Astrocyte of the cerebellum (primary cell): Measurements from ENCODE around the gene RAB40B.

ENCODE experiments used
- DNase-seq: peaks from one replicate; pipeline ENCODE4 v3.0.0-alpha.2; 2011; ENCODE audit warnings: low read depth
- H3K4me3 ChIP-seq: 2 replicates; pipeline ENCODE4 v1.5.1; 2011; ENCODE audit warnings: mild to moderate bottlenecking, low read depth, low read length, moderate library complexity
- CTCF ChIP-seq: IDR thresholded peaks from 2 replicates; pipeline ENCODE4 v1.5.1; 2012; ENCODE audit warnings: low read length, low read depth, moderate library complexity, mild to moderate bottlenecking; ENCODE audit errors: missing control alignments
- in situ Hi-C: cut with HindIII; loops from 2 replicates; pipeline ENCODE4 v1.10.0; 2017; ENCODE audit warnings: low sequenced_read_pairs

The RAB40B gene

GRCh38 chr17:82713071-82713723, 14.7 kb upstream of the RAB40B start:
- in situ Hi-C loops, result no loop called here
- H3K4me3 ChIP-seq, result no peak overlapping the region
- no peak for TF ChIP-seq CTCF
- no peak for DNase-seq

- in situ Hi-C loops, result no loop called here
- no peak overlapping the region for H3K4me3 ChIP-seq
- DNase-seq, result no peak
- no peak for TF ChIP-seq CTCF
These were observed 12.2 kb upstream of the RAB40B start for GRCh38 chr17:82710499-82711232.

- no peak overlapping the region for H3K4me3 ChIP-seq
- in situ Hi-C loops, result no loop called here
- TF ChIP-seq CTCF, result no peak
- no peak for DNase-seq
These were observed 11.4 kb upstream of the RAB40B start for GRCh38 chr17:82709676-82710498.

GRCh38 chr17:82709024-82709675, 10.7 kb upstream of the RAB40B start:
- in situ Hi-C loops, result no loop called here
- no peak for DNase-seq
- H3K4me3 ChIP-seq, result no peak overlapping the region
- no peak for TF ChIP-seq CTCF

- DNase-seq, result no peak
- H3K4me3 ChIP-seq, result no peak overlapping the region
- in situ Hi-C loops, result no loop called here
- no peak for TF ChIP-seq CTCF
These were observed 7.3 kb upstream of the RAB40B start for GRCh38 chr17:82705756-82706155.

- TF ChIP-seq CTCF, result no peak
- in situ Hi-C loops, result no loop called here
- no peak for DNase-seq
- no peak overlapping the region for H3K4me3 ChIP-seq
These were observed 6.4 kb upstream of the RAB40B start for GRCh38 chr17:82704886-82705285.
